MV-4-11 (cell line): ENCODE measurements around the gene PLXNA4.

Experiments used
- DNase-seq: peaks from one replicate; lab custom pipeline; 2025; lab: John Stamatoyannopoulos, UW

PLXNA4 gene

GRCh38 chr7:132417103-132417906 is 159.0 kb downstream of the PLXNA4 start:
- no peak for DNase-seq

GRCh38 chr7:132416395-132416794 is 159.9 kb downstream of the PLXNA4 start:
- DNase-seq = no peak

GRCh38 chr7:132415259-132415658 is 161.0 kb downstream of the PLXNA4 start:
- no peak for DNase-seq

GRCh38 chr7:132414857-132415256 is 161.4 kb downstream of the PLXNA4 start:
- no peak for DNase-seq

- DNase-seq = no peak
Observed at GRCh38 chr7:132412435-132412834, 163.8 kb downstream of the PLXNA4 start.

- DNase-seq = no peak
Observed at GRCh38 chr7:132410861-132411541, 165.3 kb downstream of the PLXNA4 start.

GRCh38 chr7:132410385-132410784 is 165.9 kb downstream of the PLXNA4 start:
- peak; percentile 75 for DNase-seq

- DNase-seq = no peak
Observed at GRCh38 chr7:132407764-132408163, 168.5 kb downstream of the PLXNA4 start.

GRCh38 chr7:132406039-132406438 is 170.2 kb downstream of the PLXNA4 start:
- no peak for DNase-seq

- DNase-seq = no peak
Observed at GRCh38 chr7:132404261-132404660, 172.0 kb downstream of the PLXNA4 start.

- DNase-seq = no peak
Observed at GRCh38 chr7:132403465-132404110, 172.7 kb downstream of the PLXNA4 start.

- no peak for DNase-seq
Observed at GRCh38 chr7:132402751-132403245, 173.5 kb downstream of the PLXNA4 start.

GRCh38 chr7:132402096-132402495 is 174.2 kb downstream of the PLXNA4 start:
- DNase-seq = no peak

- DNase-seq = no peak
Observed at GRCh38 chr7:132400561-132401142, 175.6 kb downstream of the PLXNA4 start.

GRCh38 chr7:132399367-132399766 is 176.9 kb downstream of the PLXNA4 start:
- DNase-seq = no peak

GRCh38 chr7:132398253-132398925 is 177.9 kb downstream of the PLXNA4 start:
- no peak for DNase-seq

- DNase-seq = no peak
Observed at GRCh38 chr7:132397070-132397469, 179.2 kb downstream of the PLXNA4 start.

- no peak for DNase-seq
Observed at GRCh38 chr7:132395361-132395760, 180.9 kb downstream of the PLXNA4 start.

GRCh38 chr7:132394283-132395198 is 181.7 kb downstream of the PLXNA4 start:
- peak; percentile 42 for DNase-seq

GRCh38 chr7:132393789-132394261 is 182.4 kb downstream of the PLXNA4 start:
- no peak for DNase-seq

- DNase-seq = no peak
Observed at GRCh38 chr7:132392713-132393112, 183.6 kb downstream of the PLXNA4 start.
